ENCODE measurements around the gene MTTP. TPM values are rescaled to one million over a fixed set of nuclear protein-coding genes. Genes with fewer than 3 reads are reported as not detected.

MTTP gene
- polyA plus RNA-seq, 1 donor (not counting 4 experiments of a cell fraction or from before 2014, with no cell fraction given): 0.05 TPM

GRCh38 chr4:99586797-99587196 is 12.2 kb downstream of the MTTP start:
- Histone ChIP-seq H3K4me2 (ENCODE audit: control insufficient read depth, extremely low read depth, insufficient read depth, low read depth, low read length) (no peak overlapping the region), H3K9me1 (ENCODE audit: control insufficient read depth, extremely low read depth, insufficient read depth, low read length) (no peaks in the 10 kb centered on the region), H3K4me3 (ENCODE audit: control insufficient read depth in 2 of 3, extremely low read depth in 1 of 3, insufficient read depth in 2 of 3, low read depth in 1 of 3, low read length in 3 of 3) (no peak overlapping the region), H3K36me3 (ENCODE audit: control insufficient read depth in 2 of 2, extremely low read depth in 1 of 2, insufficient read depth in 2 of 2, low read length in 2 of 2) (no peaks in the 10 kb centered on the region), H3K9ac (ENCODE audit: control insufficient read depth, extremely low read depth, insufficient read depth, low read length) (no peak overlapping the region), H2AFZ (ENCODE audit: control insufficient read depth, low read length) (no peak overlapping the region), H3K4me1 (ENCODE audit: control insufficient read depth, extremely low read depth, insufficient read depth, low read length) (no peaks in the 10 kb centered on the region), H3K79me2 (ENCODE audit: control insufficient read depth, insufficient read depth, low read length) (no peaks in the 10 kb centered on the region), H3K9me3 (ENCODE audit: control insufficient read depth, low read depth, low read length) (no peaks in the 10 kb centered on the region), H3K27me3 (ENCODE audit: control insufficient read depth, extremely low read depth, insufficient read depth, low read length) (peaks cover 1% of the 10 kb centered on the region), H3K27ac (ENCODE audit: control insufficient read depth, insufficient read depth, low read length) (no peak overlapping the region), H4K20me1 (ENCODE audit: control insufficient read depth, extremely low read depth, insufficient read depth, low read length) (no peaks in the 10 kb centered on the region)
- no peak for TF ChIP-seq CTCF (optimal IDR thresholded peaks at IDR 0.05 in 1 of 3, IDR thresholded peaks at IDR 0.05 in 1 of 3, conservative IDR thresholded peaks at IDR 0.05 in 1 of 3; ENCODE audit: extremely low read depth in 1 of 3, insufficient read depth in 2 of 3, low read length in 3 of 3)
- TF ChIP-seq EZH2 (IDR thresholded peaks at IDR 0.05; ENCODE audit: low read length): no peak
- DNase-seq (ENCODE audit: low read depth, low spot score) (no peak), FAIRE-seq (no peak)
- dilution Hi-C loops (cut with MboI; ENCODE audit: extremely low pct_ligation_motif_present, low sequenced_read_pairs): no loop called here

- Histone ChIP-seq H4K20me1 (ENCODE audit: control insufficient read depth, extremely low read depth, insufficient read depth, low read length) (no peaks in the 10 kb centered on the region), H3K27me3 (ENCODE audit: control insufficient read depth, extremely low read depth, insufficient read depth, low read length) (no peaks in the 10 kb centered on the region), H3K36me3 (ENCODE audit: control insufficient read depth in 2 of 2, extremely low read depth in 1 of 2, insufficient read depth in 2 of 2, low read length in 2 of 2) (no peaks in the 10 kb centered on the region), H3K4me3 (ENCODE audit: control insufficient read depth in 2 of 3, extremely low read depth in 1 of 3, insufficient read depth in 2 of 3, low read depth in 1 of 3, low read length in 3 of 3) (no peak overlapping the region), H3K27ac (ENCODE audit: control insufficient read depth, insufficient read depth, low read length) (no peak overlapping the region), H2AFZ (ENCODE audit: control insufficient read depth, low read length) (no peak overlapping the region), H3K9ac (ENCODE audit: control insufficient read depth, extremely low read depth, insufficient read depth, low read length) (no peak overlapping the region), H3K79me2 (ENCODE audit: control insufficient read depth, insufficient read depth, low read length) (no peaks in the 10 kb centered on the region), H3K9me3 (ENCODE audit: control insufficient read depth, low read depth, low read length) (no peaks in the 10 kb centered on the region), H3K9me1 (ENCODE audit: control insufficient read depth, extremely low read depth, insufficient read depth, low read length) (no peaks in the 10 kb centered on the region), H3K4me1 (ENCODE audit: control insufficient read depth, extremely low read depth, insufficient read depth, low read length) (no peaks in the 10 kb centered on the region), H3K4me2 (ENCODE audit: control insufficient read depth, extremely low read depth, insufficient read depth, low read depth, low read length) (no peak overlapping the region)
- DNase-seq (ENCODE audit: low read depth, low spot score) (no peak), FAIRE-seq (no peak)
- TF ChIP-seq CTCF (optimal IDR thresholded peaks at IDR 0.05 in 1 of 3, IDR thresholded peaks at IDR 0.05 in 1 of 3, conservative IDR thresholded peaks at IDR 0.05 in 1 of 3; ENCODE audit: extremely low read depth in 1 of 3, insufficient read depth in 2 of 3, low read length in 3 of 3): no peak
- no peak for TF ChIP-seq EZH2 (IDR thresholded peaks at IDR 0.05; ENCODE audit: low read length)
- dilution Hi-C loops (cut with MboI; ENCODE audit: extremely low pct_ligation_motif_present, low sequenced_read_pairs): no loop called here
These were observed 12.7 kb downstream of the MTTP start for GRCh38 chr4:99587309-99587708.

All from keratinocyte (primary cell).